Chondrocyte (in vitro differentiated cells): ENCODE measurements around the gene XYLB. TPM values are rescaled to one million over a fixed set of nuclear protein-coding genes. Genes with fewer than 3 reads are reported as not detected.

Source experiments
- DNase-seq: peaks from one replicate; pipeline ENCODE4 v3.0.0; 2021; ENCODE audit warnings: mixed read lengths, low spot score
- H3K27ac Mint-ChIP-seq: one replicate; pipeline ENCODE4 v1.8.0; 2021; ENCODE audit warnings: mild to moderate bottlenecking, moderate library complexity, mixed read lengths; ENCODE audit not compliant: unreplicated experiment
- H3K27me3 Mint-ChIP-seq: 2 replicates; pipeline ENCODE4 v1.8.0; 2021; ENCODE audit warnings: low read depth, mixed read lengths
- H3K36me3 Mint-ChIP-seq: 2 replicates; pipeline ENCODE4 v1.8.0; 2021; ENCODE audit warnings: low read depth, mixed read lengths
- H3K4me1 Mint-ChIP-seq: 2 replicates; pipeline ENCODE4 v1.8.0; 2021; ENCODE audit warnings: low read depth, mild to moderate bottlenecking, mixed read lengths
- H3K4me3 Mint-ChIP-seq: one replicate; pipeline ENCODE4 v1.8.0; 2021; ENCODE audit warnings: mild to moderate bottlenecking, moderate library complexity, mixed read lengths; ENCODE audit not compliant: unreplicated experiment
- H3K9me3 Mint-ChIP-seq: 2 replicates; pipeline ENCODE4 v1.8.0; 2021; ENCODE audit warnings: low read depth, mixed read lengths
- total RNA-seq: library from RNA; stranded (reverse); gene quantifications from 3 replicates; pipeline ENCODE4 v1.2.1, GENCODE V29; 2021
- TF ChIP-seq, protein P1 (sequence below): fragments of 200-600 bp; sonication (generic); IDR thresholded peaks from 2 replicates; pipeline ENCODE4 v1.5.0; 2021; ENCODE audit warnings: antibody characterized with exemption, mild to moderate bottlenecking, moderate library complexity

The XYLB gene
- total RNA-seq, 1 donor from 2014 or later = 3.9 TPM

DNA sequence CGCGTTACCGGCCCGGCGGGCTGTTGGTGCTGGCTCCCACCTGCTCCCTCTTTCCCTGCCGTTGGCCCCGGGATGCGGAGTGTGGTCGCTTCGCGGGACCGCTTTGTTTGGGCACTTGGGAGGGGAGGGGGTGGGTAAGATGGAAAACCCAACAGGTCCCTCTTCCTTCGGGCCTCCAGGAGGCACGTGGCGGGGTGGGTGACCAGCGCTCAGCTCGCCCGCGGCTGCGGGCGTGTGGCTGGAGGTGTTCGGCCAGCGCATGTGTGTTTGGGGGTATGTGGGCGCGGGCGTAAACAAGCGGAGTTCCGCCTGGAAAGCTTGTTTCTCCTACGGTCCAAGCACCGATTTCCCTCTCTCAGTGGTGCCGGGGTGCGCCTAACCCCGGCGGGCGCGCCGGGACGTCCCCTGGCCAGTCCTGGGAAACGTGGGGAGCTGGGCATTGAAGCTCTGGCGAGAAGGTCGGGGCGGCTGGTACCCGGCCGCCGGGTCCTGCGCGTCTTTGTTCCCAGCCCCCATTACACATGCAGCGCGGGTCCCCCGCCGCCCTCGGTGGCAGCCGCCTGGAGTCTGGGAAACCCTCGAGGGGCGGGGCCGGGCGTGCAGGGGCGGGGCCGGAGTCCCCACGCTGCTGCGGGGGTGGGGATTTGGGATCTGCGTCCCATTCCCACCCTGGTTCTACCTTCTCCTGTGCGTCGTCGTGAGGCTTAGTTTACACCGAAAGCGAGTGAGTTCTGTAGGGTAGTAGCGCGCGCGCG lies 108.5 kb downstream of the XYLB start:
- no peaks in the 10 kb centered on the region for H3K36me3 Mint-ChIP-seq
- H3K27me3 Mint-ChIP-seq = no peaks in the 10 kb centered on the region
- peak; percentile 77 for DNase-seq
- no peak overlapping the region for H3K27ac Mint-ChIP-seq
- peaks cover 5% of the 10 kb centered on the region for H3K9me3 Mint-ChIP-seq
- H3K4me1 Mint-ChIP-seq = peaks cover 26% of the 10 kb centered on the region
- peak overlapping the region; percentile 97 for H3K4me3 Mint-ChIP-seq
- TF ChIP-seq, protein P1, sequence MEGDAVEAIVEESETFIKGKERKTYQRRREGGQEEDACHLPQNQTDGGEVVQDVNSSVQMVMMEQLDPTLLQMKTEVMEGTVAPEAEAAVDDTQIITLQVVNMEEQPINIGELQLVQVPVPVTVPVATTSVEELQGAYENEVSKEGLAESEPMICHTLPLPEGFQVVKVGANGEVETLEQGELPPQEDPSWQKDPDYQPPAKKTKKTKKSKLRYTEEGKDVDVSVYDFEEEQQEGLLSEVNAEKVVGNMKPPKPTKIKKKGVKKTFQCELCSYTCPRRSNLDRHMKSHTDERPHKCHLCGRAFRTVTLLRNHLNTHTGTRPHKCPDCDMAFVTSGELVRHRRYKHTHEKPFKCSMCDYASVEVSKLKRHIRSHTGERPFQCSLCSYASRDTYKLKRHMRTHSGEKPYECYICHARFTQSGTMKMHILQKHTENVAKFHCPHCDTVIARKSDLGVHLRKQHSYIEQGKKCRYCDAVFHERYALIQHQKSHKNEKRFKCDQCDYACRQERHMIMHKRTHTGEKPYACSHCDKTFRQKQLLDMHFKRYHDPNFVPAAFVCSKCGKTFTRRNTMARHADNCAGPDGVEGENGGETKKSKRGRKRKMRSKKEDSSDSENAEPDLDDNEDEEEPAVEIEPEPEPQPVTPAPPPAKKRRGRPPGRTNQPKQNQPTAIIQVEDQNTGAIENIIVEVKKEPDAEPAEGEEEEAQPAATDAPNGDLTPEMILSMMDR = no peak

DNA sequence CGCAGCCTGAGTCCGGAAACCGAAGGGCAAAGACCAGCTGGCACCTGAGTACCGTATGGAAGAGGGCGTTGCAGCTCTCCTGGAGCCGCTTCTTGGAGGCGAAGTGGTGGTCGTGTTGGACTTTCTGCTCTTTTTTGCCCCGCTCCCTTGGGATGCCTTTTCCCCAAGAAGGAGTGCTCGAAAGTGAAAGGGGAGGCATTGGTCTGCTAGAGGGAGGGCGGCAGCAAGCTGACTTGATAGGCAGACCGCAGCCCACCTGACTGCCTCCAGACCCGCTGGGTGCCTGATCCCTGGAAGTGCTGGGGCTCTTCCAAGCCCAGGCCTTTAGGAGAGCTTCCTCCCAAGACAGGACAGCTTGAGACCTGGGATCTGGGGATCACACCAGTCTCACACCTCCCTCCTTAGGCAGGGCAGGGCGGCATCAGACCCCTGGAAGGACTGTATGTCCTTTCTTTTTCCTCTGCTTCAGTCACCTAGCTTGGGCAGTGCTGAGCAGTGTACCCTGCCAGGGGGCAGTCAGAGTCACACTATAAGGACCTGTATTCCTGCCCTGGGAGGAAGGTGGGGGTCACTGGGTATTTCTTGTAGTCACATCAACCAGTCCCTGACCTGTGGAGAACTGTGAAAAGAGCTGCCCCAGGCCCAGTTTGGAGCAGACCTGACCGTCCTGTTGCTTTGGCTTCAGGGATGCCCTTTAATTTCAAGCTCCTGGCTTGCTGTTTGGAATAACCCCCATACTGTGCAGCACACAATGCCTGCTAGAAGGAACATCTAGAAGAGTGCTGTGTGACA lies 109.2 kb downstream of the XYLB start:
- H3K27ac Mint-ChIP-seq = peak overlapping the region; percentile 27
- peak overlapping the region; percentile 97 for H3K4me3 Mint-ChIP-seq
- H3K9me3 Mint-ChIP-seq = peaks cover 2% of the 10 kb centered on the region
- H3K36me3 Mint-ChIP-seq = no peaks in the 10 kb centered on the region
- H3K4me1 Mint-ChIP-seq = peaks cover 34% of the 10 kb centered on the region
- TF ChIP-seq, protein P1 = no peak
- H3K27me3 Mint-ChIP-seq = no peaks in the 10 kb centered on the region
- peak; percentile 84 for DNase-seq

DNA sequence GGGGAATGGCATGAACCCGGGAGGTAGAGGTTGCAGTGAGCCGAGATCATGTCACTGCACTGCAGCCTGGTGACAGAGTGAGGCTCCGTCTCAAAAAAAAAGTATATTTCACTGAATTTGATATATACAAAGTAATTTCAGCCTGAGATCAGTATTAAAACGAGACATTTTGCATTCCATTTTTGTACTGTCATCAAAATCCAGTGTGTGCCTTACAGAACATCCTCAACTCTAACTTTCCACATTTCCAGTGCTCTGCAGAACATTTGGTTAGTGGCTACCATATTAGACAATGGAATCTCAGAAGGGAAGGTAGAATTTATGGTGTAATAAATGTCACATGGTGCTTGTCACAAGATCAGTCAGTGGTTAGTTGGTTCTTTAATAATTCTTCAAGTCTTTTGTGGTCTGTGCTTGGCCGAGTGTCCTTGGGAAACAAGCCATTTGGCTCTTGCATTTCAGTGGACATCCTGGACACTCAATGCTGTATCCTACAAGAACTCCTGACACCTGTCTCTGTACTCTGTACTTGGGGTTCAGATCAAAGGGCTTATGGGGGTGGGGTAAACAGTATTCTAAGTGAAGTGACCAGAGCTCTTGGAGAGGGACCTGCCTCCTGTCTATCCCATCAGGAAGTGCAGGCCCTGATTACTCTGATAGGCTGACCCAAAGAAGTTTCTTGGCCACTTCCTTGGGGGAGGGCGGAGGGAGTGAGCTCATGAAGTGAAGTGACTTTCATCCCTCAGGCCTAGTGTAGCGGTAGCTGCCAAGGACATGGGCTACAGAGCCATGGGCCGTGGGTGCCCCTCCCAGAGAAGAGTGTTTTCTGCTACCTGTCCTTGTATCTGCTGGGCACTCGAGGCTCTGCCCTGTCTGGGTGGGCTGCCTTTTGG lies 110.8 kb downstream of the XYLB start:
- no peak for DNase-seq
- Mint-ChIP-seq H3K27me3 (no peaks in the 10 kb centered on the region), H3K9me3 (no peaks in the 10 kb centered on the region), H3K27ac (no peak overlapping the region), H3K36me3 (no peaks in the 10 kb centered on the region), H3K4me1 (peaks cover 34% of the 10 kb centered on the region), H3K4me3 (no peak overlapping the region)
- TF ChIP-seq, protein P1 = no peak

DNA sequence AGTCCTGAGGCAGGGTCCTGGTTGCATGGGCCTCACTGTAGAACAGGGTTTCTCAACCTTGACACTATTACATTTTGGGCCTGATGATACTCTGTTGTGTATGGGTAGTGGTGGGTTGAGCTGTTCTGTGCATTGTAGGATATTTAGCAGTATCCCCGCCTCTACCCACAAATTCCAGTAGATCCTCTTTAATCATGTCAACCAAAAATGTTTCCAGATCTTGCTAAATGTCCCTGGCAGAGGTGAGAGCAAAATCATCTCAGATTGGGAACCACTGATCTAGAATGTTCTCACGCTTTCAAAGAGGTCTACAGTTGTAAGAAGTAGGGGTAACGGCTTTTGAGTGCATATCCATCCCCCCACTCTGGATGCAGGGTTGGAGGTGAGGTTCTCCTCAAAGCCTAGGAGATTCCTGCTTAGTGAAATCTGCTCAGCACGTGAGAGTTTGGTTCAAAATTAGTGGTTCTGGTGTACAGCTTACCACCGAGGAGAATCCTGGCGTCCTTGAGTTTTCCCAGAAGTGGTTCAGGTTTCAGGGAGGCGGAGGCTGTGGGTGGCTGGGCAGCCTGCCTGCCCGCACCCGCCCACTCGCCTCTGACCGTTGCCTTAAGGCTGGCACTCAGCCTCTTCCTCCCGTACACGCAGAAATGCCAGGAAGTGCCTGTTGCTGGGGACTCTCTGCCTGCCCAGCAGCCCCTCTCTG lies 112.4 kb downstream of the XYLB start:
- H3K36me3 Mint-ChIP-seq = no peaks in the 10 kb centered on the region
- peaks cover 34% of the 10 kb centered on the region for H3K4me1 Mint-ChIP-seq
- DNase-seq = no peak
- no peaks in the 10 kb centered on the region for H3K9me3 Mint-ChIP-seq
- H3K4me3 Mint-ChIP-seq = no peak overlapping the region
- H3K27me3 Mint-ChIP-seq = no peaks in the 10 kb centered on the region
- TF ChIP-seq, protein P1 = no peak
- no peak overlapping the region for H3K27ac Mint-ChIP-seq
